ENCODE measurements around the gene NKPD1. TPM values are rescaled to one million over a fixed set of nuclear protein-coding genes. Genes with fewer than 3 reads are reported as not detected.

The NKPD1 gene
- total RNA-seq, 1 experiment from 2014 or later: 0.64 TPM

- no peak for TF ChIP-seq CTCF (IDR thresholded peaks at IDR 0.05; ENCODE audit: unreplicated experiment)
- CTCF ChIA-PET: interaction anchor here (0.8 to 1.1 kb wide), 4 partner anchors 10 to 162 kb away, joined by 3 to 13 read pairs (median 4); partner anchors contain the start of genes BLOC1S3 and TRAPPC6A
- H3K4me1 Mint-ChIP-seq (ENCODE audit: low read depth, unreplicated experiment): peaks cover 33% of the 10 kb centered on the region
- no TSS peak for BruUV-seq (replicated peaks)
- DNase-seq: no peak
- H3K4me3 Mint-ChIP-seq (ENCODE audit: low read depth, unreplicated experiment): no peak overlapping the region
- H3K9me3 Mint-ChIP-seq (ENCODE audit: low read depth, unreplicated experiment): no peaks in the 10 kb centered on the region
- peaks cover 57% of the 10 kb centered on the region for H3K36me3 Mint-ChIP-seq (ENCODE audit: insufficient read depth, unreplicated experiment)
- H3K27ac Mint-ChIP-seq (ENCODE audit: unreplicated experiment): no peak overlapping the region
- peaks cover under 1% of the 10 kb centered on the region for H3K27me3 Mint-ChIP-seq (ENCODE audit: unreplicated experiment)
- intact Hi-C loops (cut with micrococcal nuclease; ENCODE audit: unreplicated experiment): no loop called here
Observed at GRCh38 chr19:45163751-45164460, 3.1 kb upstream of the NKPD1 start.

- CTCF ChIA-PET: no interaction called here
- H3K4me1 Mint-ChIP-seq (ENCODE audit: low read depth, unreplicated experiment): peaks cover 33% of the 10 kb centered on the region
- no peak overlapping the region for H3K27ac Mint-ChIP-seq (ENCODE audit: unreplicated experiment)
- H3K36me3 Mint-ChIP-seq (ENCODE audit: insufficient read depth, unreplicated experiment): peaks cover 57% of the 10 kb centered on the region
- intact Hi-C loops (cut with micrococcal nuclease; ENCODE audit: unreplicated experiment): no loop called here
- TF ChIP-seq CTCF (IDR thresholded peaks at IDR 0.05; ENCODE audit: unreplicated experiment): no peak
- peaks cover 8% of the 10 kb centered on the region for H3K27me3 Mint-ChIP-seq (ENCODE audit: unreplicated experiment)
- H3K4me3 Mint-ChIP-seq (ENCODE audit: low read depth, unreplicated experiment): no peak overlapping the region
- BruUV-seq (replicated peaks): no TSS peak
- no peaks in the 10 kb centered on the region for H3K9me3 Mint-ChIP-seq (ENCODE audit: low read depth, unreplicated experiment)
- DNase-seq: no peak
Observed at GRCh38 chr19:45163156-45163555, 2.4 kb upstream of the NKPD1 start.

- Mint-ChIP-seq H3K4me3 (ENCODE audit: low read depth, unreplicated experiment) (no peak overlapping the region), H3K27ac (ENCODE audit: unreplicated experiment) (no peak overlapping the region), H3K9me3 (ENCODE audit: low read depth, unreplicated experiment) (no peaks in the 10 kb centered on the region), H3K4me1 (ENCODE audit: low read depth, unreplicated experiment) (peaks cover 33% of the 10 kb centered on the region), H3K27me3 (ENCODE audit: unreplicated experiment) (peaks cover 12% of the 10 kb centered on the region), H3K36me3 (ENCODE audit: insufficient read depth, unreplicated experiment) (peaks cover 60% of the 10 kb centered on the region)
- no peak for TF ChIP-seq CTCF (IDR thresholded peaks at IDR 0.05; ENCODE audit: unreplicated experiment)
- BruUV-seq (replicated peaks): no TSS peak
- intact Hi-C loops (cut with micrococcal nuclease; ENCODE audit: unreplicated experiment): no loop called here
- no peak for DNase-seq
- CTCF ChIA-PET: interaction anchor here (0.6 to 1.1 kb wide), 2 partner anchors 14 to 16 kb away, joined by 3 to 6 read pairs; partner anchors contain the start of genes BLOC1S3 and TRAPPC6A
Observed at GRCh38 chr19:45162608-45163143, 1.9 kb upstream of the NKPD1 start.

GRCh38 chr19:45161738-45162607 is 1.2 kb upstream of the NKPD1 start:
- peaks cover 19% of the 10 kb centered on the region for H3K27me3 Mint-ChIP-seq (ENCODE audit: unreplicated experiment)
- peaks cover 62% of the 10 kb centered on the region for H3K36me3 Mint-ChIP-seq (ENCODE audit: insufficient read depth, unreplicated experiment)
- H3K27ac Mint-ChIP-seq (ENCODE audit: unreplicated experiment): peak overlapping the region; percentile 3
- BruUV-seq (replicated peaks): no TSS peak
- CTCF ChIA-PET: interaction anchor here (0.6 to 1.1 kb wide), 2 partner anchors 13 to 16 kb away, joined by 3 to 6 read pairs; partner anchors contain the start of genes BLOC1S3 and TRAPPC6A
- peak overlapping the region; percentile 36 for H3K4me3 Mint-ChIP-seq (ENCODE audit: low read depth, unreplicated experiment)
- peak; percentile 61 for TF ChIP-seq CTCF (IDR thresholded peaks at IDR 0.05; ENCODE audit: unreplicated experiment)
- intact Hi-C loops (cut with micrococcal nuclease; ENCODE audit: unreplicated experiment): no loop called here
- peak; percentile 73 for DNase-seq
- no peaks in the 10 kb centered on the region for H3K9me3 Mint-ChIP-seq (ENCODE audit: low read depth, unreplicated experiment)
- H3K4me1 Mint-ChIP-seq (ENCODE audit: low read depth, unreplicated experiment): peaks cover 40% of the 10 kb centered on the region

All from Calu3 (cell line).